ENCODE results near the gene DPPA2. TPM values are rescaled to one million over a fixed set of nuclear protein-coding genes. Genes with fewer than 3 reads are reported as not detected.

Gene DPPA2
- total RNA-seq, 1 experiment from 2014 or later: not detected

DNA sequence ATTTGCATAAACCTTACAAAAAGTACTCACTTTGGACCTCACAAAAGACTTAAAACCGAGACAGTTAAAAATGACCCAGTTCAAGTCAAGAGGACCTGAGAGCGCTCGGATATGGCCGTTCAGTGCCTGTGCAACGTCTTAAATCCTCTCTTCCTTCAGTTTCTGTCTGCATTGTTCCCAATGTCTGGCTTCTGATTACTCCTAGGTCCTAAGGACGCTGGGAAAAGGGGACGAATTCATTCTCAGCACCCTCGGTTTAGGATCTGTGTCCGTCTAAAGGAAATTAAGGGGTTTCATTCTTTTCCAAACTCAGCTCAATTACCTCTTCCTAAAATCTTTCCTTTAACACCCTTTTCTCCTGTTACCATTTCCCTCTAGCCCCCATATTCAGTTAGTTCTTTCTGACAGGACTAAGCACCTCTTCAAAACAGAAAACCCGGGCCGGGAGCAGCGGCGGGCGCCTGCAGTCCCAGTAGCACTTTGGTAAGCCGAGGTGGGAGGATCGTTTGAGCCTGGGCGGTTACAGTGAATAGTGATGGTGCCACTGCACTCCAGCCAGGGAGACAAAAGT, 20.1 kb upstream of the DPPA2 start:
- Histone ChIP-seq H3K27me3 (replicated peaks; ENCODE audit: insufficient read depth, low read depth, low read length, poor library complexity) (no peaks in the 10 kb centered on the region), H3K4me1 (ENCODE audit: insufficient read depth, low read length, poor library complexity, severe bottlenecking) (no peaks in the 10 kb centered on the region), H3K9me3 (ENCODE audit: low read depth, low read length, poor library complexity, severe bottlenecking) (no peaks in the 10 kb centered on the region), H3K4me3 (ENCODE audit: low read depth, low read length, poor library complexity, severe bottlenecking) (no peak overlapping the region), H3K27ac (ENCODE audit: low read depth, low read length, poor library complexity, severe bottlenecking) (no peak overlapping the region), H3K36me3 (ENCODE audit: insufficient read depth, low read length, poor library complexity, severe bottlenecking) (no peaks in the 10 kb centered on the region)
- intact Hi-C loops (cut with micrococcal nuclease; ENCODE audit: unreplicated experiment): no loop called here
- DNase-seq (ENCODE audit: low spot score): no peak
- ChIA-PET POLR2A (ENCODE audit: low non-redundant PET) (no interaction called here), CTCF (no interaction called here)
- TF ChIP-seq EZH2 (IDR thresholded peaks at IDR 0.05; ENCODE audit: borderline replicate concordance, low read depth, low read length, poor library complexity, severe bottlenecking): no peak
- TF ChIP-seq, protein P1, sequence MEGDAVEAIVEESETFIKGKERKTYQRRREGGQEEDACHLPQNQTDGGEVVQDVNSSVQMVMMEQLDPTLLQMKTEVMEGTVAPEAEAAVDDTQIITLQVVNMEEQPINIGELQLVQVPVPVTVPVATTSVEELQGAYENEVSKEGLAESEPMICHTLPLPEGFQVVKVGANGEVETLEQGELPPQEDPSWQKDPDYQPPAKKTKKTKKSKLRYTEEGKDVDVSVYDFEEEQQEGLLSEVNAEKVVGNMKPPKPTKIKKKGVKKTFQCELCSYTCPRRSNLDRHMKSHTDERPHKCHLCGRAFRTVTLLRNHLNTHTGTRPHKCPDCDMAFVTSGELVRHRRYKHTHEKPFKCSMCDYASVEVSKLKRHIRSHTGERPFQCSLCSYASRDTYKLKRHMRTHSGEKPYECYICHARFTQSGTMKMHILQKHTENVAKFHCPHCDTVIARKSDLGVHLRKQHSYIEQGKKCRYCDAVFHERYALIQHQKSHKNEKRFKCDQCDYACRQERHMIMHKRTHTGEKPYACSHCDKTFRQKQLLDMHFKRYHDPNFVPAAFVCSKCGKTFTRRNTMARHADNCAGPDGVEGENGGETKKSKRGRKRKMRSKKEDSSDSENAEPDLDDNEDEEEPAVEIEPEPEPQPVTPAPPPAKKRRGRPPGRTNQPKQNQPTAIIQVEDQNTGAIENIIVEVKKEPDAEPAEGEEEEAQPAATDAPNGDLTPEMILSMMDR (conservative IDR thresholded peaks at IDR 0.05; ENCODE audit: low read depth, low read length): no peak
- BruUV-seq (replicated peaks): no TSS peak

DNA sequence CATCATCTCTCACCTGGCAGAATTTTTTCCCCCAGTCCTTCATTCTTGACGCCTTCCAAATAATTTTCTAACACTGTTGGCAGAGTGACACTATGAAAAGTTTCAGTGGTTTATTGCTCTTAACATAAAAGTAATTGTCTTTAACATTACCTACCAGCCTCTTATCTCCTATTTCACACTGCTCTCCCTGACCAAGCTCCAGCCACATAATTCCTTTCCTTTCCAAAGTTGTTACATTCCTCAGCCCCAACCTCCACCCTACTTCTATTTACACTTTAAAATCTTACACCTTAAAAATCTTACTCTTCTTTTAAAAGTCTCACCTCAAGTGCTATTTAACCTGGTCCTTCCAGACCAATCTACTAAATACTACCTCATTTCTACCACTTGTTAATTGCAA, 18.3 kb upstream of the DPPA2 start:
- TF ChIP-seq EZH2 (IDR thresholded peaks at IDR 0.05; ENCODE audit: borderline replicate concordance, low read depth, low read length, poor library complexity, severe bottlenecking): no peak
- TF ChIP-seq, protein P1 (conservative IDR thresholded peaks at IDR 0.05; ENCODE audit: low read depth, low read length): no peak
- intact Hi-C loops (cut with micrococcal nuclease; ENCODE audit: unreplicated experiment): no loop called here
- Histone ChIP-seq H3K36me3 (ENCODE audit: insufficient read depth, low read length, poor library complexity, severe bottlenecking) (no peaks in the 10 kb centered on the region), H3K4me3 (ENCODE audit: low read depth, low read length, poor library complexity, severe bottlenecking) (no peak overlapping the region), H3K27ac (ENCODE audit: low read depth, low read length, poor library complexity, severe bottlenecking) (no peak overlapping the region), H3K9me3 (ENCODE audit: low read depth, low read length, poor library complexity, severe bottlenecking) (no peaks in the 10 kb centered on the region), H3K4me1 (ENCODE audit: insufficient read depth, low read length, poor library complexity, severe bottlenecking) (no peaks in the 10 kb centered on the region), H3K27me3 (replicated peaks; ENCODE audit: insufficient read depth, low read depth, low read length, poor library complexity) (no peaks in the 10 kb centered on the region)
- no TSS peak for BruUV-seq (replicated peaks)
- no peak for DNase-seq (ENCODE audit: low spot score)
- CTCF ChIA-PET: no interaction called here
- POLR2A ChIA-PET (ENCODE audit: low non-redundant PET): no interaction called here

DNA sequence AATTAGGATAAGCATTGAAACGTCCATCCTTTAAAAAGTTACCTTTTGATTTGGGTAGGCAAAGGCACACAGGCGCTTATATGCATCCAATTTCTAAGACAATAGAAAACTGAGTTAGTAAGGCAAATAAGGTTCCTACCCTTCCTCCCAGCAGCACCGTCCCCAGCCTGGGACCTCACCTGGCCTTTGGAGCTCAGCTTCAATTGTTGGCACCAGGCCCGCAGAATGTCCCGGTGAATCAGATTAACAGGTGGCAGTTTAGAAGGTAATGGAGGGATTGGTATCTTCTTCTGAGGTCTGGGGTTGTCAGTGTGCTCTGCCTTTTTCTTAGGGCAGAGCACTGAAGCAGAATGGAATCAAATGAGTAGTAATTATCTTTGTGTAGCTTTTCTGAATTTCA, 15.4 kb upstream of the DPPA2 start:
- no peaks in the 10 kb centered on the region for H3K36me3 ChIP-seq (ENCODE audit: insufficient read depth, low read length, poor library complexity, severe bottlenecking)
- intact Hi-C loops (cut with micrococcal nuclease; ENCODE audit: unreplicated experiment): no loop called here
- TF ChIP-seq, protein P1 (conservative IDR thresholded peaks at IDR 0.05; ENCODE audit: low read depth, low read length): no peak
- no peak for TF ChIP-seq EZH2 (IDR thresholded peaks at IDR 0.05; ENCODE audit: borderline replicate concordance, low read depth, low read length, poor library complexity, severe bottlenecking)
- DNase-seq (ENCODE audit: low spot score): no peak
- CTCF ChIA-PET: no interaction called here
- no TSS peak for BruUV-seq (replicated peaks)
- no peak overlapping the region for H3K27ac ChIP-seq (ENCODE audit: low read depth, low read length, poor library complexity, severe bottlenecking)
- POLR2A ChIA-PET (ENCODE audit: low non-redundant PET): no interaction called here
- H3K4me3 ChIP-seq (ENCODE audit: low read depth, low read length, poor library complexity, severe bottlenecking): no peak overlapping the region
- H3K27me3 ChIP-seq (replicated peaks; ENCODE audit: insufficient read depth, low read depth, low read length, poor library complexity): no peaks in the 10 kb centered on the region
- no peaks in the 10 kb centered on the region for H3K9me3 ChIP-seq (ENCODE audit: low read depth, low read length, poor library complexity, severe bottlenecking)
- H3K4me1 ChIP-seq (ENCODE audit: insufficient read depth, low read length, poor library complexity, severe bottlenecking): no peaks in the 10 kb centered on the region
